ENCODE measurements around the gene PACRG.

The PACRG gene

DNA sequence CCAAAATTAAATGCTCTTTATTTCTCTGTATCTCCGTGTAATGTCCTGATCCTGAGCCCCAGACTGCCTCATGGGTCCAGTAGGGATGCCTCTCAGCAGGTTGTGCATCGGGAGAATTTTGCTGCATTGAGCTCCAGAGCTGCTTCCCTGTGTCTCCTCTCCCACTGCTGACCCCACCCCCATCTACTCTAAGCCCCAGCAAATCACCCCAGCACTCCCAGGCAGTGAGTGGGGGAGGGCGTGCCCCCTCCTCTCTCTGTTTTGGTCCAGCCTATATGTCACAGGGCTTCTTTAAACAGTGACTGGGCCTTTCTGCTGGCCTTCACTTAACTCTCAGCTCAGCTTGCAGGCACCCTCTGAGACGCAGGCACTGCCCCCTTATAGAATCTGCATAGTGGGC is 458.0 kb downstream of the PACRG start:
- DNase-seq = no peak

DNA sequence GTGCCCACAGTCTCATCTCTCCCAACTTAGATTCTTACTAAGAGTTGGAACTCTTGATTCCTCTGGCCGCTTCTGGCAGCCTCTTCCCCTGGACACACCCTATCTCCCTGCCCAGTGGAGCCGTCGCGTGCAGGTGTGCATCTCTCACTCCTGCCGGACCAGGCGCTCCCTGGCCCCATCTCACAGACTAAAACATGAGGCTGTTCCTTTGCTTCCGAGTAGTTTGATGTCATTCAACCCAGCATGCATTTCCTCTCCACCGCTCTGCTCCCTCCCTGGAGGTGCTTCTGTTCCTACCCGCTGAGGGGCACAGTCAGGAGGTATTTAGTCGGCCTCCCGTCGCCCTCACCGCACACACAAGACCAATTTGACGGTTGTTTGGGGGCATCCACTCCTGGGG is 458.8 kb downstream of the PACRG start:
- DNase-seq = no peak

DNA sequence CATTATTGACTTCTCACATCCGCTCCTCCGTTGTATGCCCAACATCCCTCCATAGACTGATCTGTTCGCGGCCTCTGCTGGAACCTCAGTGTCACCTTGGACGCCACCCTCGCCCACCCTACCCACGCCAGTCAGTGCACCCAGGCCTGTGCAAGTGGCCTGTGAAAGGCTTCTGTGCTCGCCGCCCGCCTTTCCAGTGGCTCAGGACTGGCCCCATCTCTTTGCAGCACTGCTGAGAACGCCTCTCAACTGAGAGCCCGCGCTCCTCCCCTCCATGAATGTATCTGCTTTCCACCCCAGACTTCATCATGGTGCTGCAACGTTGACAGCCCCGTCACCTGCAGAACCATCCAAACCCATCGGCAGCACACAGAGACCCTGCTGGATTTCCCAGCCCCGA is 459.4 kb downstream of the PACRG start:
- DNase-seq = no peak

DNA sequence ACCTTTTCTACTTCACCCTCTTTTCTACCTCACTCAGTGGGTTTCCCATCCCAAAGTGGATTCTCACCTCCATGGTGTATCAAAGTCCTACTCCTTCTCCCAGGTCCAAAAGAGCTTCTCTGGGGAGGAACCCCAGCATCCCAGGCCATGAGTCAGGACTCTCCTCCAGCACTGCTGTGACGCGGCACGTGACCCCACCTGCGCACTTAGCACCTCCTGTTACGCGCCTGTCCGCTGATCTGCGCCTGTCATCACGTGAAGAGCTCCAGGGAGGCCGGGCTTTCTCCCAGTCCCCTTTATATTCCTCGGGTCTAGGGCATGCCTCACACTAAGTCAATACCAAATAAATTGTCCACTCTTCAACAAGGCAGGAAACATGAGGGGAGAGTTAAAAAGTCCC is 459.8 kb downstream of the PACRG start:
- DNase-seq = no peak

DNA sequence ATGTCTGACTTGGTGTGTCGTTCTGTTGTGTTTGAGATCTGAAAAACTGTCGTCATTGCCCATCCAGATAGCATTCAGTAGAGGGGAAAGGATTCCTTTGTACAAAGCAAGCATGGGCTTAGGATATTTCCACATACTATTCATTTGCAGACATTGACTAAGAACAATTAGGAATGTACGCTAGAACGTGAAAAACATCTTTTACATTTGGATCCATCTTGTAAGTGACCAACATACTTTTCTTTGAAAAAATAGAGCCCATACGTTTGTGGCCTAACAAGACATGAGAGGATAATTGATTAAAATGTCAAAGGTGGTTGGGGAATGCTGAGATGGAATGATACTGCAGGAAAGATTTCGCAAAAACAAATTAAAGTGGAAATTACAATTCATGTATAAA is 461.0 kb downstream of the PACRG start:
- no peak for DNase-seq

DNA sequence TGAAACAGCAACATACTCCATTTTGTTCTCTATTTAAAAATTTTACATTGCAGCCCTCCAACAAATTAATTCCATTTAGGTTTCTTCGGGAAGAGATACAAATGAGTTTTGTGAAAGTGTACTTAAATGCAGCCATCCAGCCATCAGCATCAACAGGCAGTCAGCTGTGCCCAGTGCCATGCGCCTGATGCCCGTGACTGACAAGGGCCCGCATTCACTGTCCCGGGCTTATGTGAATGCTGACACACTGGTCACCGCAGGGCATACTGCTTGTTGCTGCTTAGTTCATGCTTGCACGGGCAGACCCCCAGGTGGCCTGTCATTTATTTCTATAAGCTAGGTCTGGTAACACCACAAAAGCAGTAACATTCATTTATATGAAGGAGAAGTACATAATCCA is 461.8 kb downstream of the PACRG start:
- DNase-seq = no peak

DNA sequence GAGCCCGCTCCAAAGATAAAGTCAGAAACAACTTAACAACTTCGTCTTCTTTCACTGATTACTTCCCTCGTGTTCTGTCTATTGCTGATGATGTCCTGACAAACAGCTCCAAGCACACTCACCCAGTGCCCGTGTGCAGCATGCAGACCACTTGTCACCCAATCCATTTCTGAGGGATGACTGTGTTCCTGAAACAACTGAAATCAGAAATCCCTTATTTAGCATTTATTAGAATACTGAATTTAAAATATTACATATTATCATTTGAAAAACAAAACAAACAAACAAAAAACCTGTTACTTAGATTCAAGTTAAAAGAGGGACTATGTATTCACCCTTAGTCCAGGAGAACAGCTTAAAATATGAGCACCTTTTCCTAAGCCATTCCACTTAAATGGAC is 463.0 kb downstream of the PACRG start:
- DNase-seq = no peak

DNA sequence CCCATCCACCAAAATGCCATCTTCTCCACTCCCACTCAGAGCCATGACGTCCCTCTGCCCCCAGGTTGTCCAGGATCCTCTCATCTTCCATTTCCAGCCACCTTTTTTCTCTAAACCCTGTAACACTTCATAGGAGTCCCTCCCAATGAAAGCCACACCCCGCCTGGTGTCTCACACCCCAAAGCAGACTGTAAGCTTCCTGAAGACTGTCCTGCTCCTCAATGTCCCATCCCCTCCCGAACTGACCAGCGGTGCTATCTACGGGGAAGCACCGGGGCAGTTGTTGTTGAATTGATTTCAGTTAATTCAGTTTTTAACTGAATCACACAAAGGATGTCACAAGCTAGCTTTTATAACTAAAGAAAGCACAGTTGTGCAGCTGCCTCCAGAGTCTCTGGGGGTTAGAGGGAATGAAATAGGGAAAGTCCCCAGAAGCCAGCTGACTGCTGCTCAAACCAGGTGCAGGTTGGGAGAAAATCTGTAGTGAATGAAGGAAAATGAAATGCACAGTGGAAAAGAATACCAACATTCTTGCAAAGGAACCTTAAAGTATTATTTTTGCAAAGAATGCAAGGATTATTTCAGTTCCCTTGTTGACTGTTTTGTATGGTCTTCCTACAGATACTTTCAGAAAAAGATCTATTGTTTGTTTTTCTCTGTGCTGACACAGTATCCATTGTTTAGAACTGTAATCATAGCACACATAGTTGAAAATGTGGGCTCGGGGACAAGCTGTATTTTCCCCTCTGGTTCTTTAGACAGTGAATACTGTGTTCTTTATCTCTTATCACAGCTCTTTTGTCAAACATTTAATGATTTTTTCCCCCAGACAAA is 464.1 kb downstream of the PACRG start:
- DNase-seq = no peak

DNA sequence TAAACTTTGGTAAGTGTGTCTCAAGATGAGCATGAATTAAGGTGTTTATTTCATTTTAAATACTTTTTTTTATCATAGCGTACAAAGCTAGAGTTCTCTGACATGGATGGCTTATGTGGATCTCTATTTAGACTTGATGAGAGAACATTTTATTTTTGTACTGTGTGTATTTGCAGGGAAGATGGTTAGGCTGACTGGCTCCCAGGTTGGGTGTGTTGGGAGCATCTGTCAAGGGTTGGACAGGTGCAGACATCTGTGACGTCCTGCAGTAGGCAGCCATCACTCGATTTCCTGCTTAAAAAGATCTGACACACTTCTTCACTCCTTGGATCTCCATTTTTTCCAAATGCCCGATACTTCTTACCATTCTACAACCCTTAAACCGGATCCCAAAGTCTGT is 464.8 kb downstream of the PACRG start:
- no peak for DNase-seq

DNA sequence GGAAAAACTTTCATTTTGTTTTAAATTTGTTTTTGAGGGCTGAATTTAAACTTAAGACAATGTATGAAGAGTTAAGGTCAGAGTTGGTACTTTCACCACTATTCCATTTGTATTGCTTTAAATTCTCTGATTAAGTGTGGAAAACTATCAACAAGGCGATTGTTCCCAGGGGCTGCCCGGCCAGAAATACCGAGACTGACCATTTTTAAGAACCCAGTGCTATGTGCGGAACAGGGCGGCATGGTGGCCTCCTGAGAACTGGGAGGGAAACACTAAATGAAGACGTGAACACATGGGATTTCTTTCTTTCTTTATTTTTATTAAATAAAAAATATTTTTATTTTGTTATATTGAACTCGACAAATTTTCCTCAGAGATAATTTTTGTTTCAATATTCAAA is 465.6 kb downstream of the PACRG start:
- no peak for DNase-seq

DNA sequence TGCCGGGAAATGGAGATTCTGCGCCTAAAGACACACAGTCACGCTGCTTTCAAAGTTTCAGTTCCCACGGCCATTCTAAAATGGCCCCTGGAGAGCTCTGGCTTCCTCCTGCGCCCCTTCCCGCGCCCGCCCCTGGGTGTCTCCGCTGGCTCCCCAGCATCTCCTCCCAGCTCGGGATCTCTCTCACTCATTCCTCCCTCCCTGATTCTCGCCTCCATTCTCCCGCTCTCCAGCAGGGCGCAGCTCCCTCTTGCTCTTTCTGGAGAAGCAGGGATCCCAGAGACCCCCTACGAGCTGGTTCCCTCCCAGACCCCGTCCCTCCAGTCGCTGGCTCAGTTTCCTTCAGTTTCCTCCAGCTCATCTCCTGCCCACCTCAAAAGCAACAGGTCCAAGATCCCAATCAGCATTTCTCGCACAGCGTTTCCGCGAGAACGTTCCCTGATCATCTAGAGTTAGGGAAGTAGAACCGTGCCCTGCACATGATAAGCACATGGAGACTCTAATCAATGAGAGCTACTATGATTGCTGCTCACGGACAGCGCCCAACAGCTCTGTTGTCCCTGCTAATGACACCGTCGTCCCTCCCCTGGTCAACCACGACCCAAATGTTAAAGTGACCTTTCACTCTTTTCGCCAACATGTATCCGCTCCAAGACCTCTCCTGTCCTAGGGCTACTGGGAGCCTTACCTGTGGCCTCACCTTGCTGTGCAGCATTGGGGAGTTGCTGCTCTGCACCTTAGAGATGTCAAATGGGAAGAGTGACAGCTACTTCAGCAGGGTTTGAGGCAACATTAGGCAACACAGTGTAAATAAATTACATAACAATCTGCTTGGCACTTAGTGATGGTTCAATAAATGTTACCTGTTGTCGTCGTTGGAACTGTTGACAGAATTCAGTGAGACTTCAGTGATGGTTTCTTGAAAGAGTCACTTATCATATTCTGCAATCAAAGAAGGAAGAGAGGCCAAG is 468.2 kb downstream of the PACRG start:
- no peak for DNase-seq

DNA sequence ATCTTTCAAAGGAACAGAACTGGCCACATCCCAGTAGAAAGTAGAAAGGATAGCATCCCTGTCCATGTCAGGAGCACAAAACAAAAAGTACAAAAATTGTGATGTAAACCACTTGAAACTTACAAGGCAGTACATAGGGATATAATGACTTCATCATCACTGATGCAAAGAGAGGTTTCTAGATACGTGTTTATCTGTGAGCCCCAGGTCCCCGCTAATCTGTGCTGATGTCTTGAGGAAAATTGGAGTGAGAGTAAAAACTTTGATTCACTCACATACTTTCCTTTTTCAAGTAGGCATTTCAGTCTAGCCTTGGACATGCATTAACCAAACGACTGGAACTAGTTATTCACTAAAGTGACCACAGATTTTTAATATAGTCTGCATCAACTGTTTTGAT is 470.1 kb downstream of the PACRG start:
- no peak for DNase-seq

DNA sequence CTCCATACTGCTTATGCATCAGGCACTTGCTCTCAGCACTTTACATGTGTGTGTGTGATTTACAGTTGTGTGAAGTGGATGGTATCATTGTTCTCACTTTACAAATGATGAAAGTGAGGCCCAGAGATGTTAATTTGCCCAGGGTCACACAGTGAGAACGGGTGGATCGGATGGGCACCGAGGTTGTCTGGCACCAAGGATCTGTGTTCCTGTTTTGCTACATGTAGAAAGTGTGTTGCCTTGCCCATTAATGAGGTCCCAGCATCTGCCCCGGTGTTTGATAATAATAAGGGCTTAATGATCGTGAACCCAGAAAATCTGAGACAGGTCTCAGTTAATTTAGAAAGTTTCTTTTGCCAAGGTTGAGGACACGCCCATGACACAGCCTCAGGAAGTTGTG is 470.6 kb downstream of the PACRG start:
- DNase-seq = no peak

DNA sequence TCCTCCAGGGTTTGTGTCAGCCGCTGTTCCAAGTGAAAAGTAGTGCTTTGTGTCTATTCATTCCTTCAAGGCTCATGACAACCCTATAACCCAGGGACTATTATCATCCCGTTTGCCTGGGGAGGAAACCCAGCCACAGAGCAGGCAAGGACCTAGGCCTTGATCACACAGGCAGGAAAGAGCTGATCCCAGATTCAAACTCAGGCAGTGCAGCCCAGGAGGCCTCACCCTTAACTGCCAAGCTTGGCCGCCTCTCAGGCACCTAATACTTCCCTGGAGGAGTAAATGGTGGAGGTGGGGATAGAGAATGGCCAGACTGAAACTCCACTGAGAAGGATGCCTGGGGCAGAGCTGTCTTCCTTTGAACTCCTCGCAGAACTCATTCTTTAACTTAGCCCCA is 471.6 kb downstream of the PACRG start:
- no peak for DNase-seq

DNA sequence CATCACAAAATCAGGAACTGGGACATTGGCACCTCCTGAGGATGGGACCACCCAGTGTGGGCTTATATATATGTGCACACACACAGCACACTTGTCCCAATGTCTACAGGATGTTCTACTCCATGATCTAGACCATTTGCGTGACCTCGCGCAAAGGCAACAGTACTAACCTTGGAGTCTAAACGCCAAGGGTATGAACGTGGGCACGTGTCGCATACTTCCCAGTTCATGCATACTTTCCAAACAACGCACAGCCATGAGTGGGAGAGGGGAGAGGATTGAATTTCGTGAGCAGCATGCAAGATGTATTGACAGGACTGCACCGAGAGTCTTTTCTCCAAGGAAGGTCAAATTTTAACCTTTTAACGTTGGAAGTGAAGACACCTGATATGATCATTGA is 472.5 kb downstream of the PACRG start:
- DNase-seq = no peak

DNA sequence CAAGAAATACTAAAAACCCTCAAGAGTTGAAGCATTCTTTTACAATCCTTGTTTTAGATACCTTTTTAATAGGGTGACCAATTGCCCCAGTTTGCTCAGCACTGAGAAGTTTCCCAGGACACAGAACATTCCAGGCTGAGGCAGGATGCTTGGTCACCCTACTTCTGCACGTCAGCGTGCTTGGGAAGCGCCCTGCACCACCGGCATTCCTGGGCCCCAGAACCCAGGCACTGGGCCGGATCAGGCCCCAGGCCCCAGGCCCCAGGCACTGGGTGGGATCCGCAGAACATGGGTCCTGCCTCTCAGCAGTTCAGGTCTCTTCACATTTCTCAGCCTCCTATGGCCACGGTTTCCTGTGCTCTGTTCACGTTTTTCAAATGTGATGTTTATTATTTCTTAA is 472.9 kb downstream of the PACRG start:
- no peak for DNase-seq

DNA sequence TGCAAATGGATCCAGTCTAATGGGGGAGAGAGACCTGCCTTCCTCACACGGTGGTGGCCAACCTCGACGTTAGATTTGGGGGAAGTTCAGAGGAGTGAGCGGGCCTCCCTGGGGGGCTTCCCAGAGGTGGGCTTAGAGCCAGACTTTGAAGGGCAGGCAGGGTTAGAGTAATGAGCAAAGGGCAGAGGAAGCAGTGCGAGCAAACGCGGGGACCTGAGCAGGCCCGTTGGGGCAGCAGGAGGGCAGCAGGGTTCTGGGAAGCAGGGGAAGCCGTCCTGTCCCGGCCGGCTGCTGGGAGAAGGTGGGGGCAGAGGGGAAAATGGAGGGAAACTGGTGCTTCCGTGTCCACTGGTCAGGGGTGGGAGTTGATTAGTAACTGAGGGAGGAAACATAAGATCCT is 474.1 kb downstream of the PACRG start:
- no peak for DNase-seq

DNA sequence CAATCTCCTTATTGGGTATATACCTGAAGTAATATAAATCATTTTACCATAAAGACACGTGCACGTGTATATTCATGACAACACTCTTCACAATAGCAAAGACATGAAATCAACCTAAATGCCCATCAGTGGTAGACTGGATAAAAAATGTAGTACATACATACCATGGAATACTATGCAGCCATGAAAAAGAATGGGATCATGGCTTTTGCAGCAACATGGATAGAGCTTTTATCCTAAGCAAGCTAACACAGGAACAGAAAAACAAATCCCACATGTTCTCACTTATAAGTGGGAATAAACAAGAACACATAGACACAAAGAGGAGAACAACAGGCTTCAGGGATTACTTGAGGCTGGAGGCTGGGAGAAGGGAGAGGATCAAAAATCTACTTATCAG is 478.4 kb downstream of the PACRG start:
- no peak for DNase-seq

DNA sequence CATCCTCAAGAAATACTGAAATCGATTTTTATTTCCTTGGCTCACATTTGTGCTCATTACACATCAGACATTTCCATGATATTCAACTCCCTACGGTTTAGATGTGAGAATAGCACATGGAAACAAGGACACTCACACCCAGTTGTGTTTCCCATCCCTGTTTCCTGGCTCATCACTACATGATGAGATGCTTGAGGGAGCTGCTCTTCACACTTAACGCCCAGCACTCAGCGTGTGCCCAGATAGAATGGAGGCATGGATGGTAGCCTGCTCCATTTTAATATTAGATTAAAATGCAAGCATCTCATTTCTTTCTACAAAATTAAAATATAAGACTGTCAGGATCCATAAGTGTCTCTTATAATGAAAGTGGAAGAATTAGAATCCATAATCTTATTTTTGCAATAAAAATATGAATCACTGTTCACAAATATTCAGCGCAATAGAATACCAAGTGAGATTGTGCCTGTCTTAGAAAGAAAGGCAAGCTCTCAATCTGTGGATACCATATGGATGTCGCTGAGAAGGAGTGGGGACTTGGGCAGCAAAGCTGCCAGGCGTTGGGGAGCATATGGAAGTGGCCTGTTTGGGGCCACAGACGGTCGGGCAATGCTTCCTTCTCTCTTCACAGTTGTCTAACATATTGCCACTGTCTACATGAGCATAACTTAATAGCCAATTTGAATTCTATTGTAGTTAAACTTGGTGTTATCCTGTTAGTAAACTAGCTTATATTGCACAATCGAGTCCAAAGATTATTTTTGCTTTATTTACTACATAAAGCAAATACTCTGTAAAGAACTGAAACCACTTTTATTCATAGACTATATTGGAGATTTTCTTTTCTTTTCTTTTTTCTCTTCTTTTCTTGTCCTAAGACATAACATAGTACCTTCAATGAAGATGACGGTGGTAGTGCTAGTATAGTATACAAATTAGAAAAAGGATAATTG is 479.9 kb downstream of the PACRG start:
- no peak for DNase-seq

DNA sequence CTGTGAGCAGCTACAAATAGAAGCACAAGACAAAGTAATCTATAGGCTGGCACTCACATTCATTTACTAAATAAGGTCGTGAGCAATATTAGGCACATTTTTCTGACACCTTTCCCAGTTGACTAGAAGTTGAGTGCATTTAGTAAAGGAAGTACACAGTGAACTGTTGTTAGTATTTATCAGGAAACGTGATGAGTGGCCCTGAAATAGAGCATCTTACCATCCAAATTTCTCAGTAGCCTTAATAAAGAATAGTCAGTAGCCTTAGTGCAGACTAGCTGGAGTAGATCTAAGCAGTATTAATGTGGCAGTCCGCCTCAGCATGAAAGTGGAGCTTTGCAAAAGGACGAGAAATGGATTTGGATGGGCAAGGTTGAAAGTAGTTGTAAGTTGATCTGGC is 481.2 kb downstream of the PACRG start:
- no peak for DNase-seq

DNA sequence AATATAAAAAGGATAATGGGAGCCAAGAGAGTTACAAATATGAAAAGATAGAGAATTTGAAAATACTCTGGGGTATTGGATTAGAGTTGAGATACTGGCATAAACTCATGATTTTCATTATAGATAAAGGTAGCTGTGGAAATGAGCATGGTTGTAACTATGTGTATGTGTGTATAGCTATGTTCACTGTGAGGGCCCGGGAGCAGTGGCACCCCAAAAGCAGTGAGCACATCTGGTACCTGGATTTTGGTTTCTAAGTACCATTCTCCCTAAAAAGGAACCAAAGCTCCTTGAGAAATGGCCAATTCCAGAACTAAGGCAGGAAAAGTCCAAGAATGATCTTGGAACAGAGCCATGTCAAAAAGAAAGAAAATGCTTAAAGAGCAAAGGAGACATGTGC is 484.3 kb downstream of the PACRG start:
- DNase-seq = no peak

DNA sequence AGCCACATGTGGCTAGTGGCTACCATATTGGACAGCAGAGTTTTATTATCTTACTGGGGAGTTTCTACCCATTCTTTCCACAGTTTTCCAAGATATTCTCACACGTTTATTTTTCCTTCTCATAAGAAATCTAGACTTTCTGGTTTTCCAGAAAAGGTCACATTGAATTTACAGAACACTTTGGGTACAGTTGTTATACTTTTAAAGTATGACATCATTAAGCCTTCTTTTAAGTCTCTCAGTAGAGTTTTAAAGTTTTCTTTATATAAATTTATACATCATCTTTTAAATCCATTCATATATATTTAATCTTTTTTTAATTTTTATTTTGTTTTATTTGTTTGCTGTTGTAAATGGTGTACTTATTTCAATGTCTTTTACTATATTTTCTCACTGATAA is 486.5 kb downstream of the PACRG start:
- DNase-seq = no peak

DNA sequence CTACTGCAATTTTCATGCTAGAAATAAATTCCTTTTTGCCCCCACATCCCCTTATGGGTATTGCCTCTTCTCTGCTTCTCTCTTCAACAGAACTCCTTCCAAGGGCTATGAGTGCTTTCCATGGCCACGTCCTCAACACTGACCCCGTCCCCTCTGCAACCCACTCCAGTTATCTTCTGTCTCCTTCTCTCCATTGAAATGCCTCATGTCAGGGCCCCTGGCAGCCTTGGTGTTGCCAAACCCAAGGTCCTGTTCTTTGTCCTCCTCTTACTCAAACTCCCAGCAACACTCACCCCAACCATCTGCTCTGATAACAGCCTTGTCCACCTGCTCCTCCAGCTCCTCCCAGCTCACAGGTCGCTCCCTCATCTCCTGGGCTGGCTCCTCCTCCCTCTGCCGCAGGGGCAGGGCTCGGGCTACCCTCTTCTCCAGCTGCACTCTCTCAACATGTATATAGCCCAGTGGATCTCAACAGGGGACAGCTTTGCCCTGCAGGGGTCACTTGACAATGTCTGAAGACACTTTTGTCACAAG is 490.7 kb downstream of the PACRG start:
- no peak for DNase-seq

Measured in HCEC 1CT (cell line).